ENCODE results near the gene NOP9.

Gene NOP9

GRCh38 chr14:24299255-24300191 is at the start of gene NOP9, which contains the start of gene DHRS1:
Gene NOP9 (plus strand): TSS chr14:24299850. CDS start chr14:24299955, 105 bp downstream.
Gene DHRS1 (minus strand): TSS chr14:24299780. CDS start chr14:24299106, 674 bp downstream.
- peak; percentile 90 to 91 for DNase-seq (ENCODE audit: low read depth in 2 of 2)

DNA sequence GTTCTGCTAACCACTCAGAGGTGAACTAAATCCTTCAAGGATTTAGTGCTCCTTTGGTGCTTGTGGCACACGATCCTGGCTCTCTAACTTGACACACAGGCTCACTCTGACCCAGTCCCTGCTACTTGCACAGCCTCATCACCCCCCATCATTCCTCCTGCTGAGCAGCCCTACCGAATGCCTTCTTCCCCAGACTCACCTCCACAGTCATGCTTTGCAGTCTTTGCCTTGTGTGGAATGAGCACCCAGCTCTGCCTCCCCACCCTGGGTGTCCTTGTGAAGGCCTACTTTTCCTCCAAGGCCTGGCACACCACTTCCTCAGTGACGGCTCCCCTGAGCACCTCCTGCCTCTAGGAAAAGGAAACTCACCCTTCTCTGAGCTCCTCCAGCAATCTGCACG is 49.3 kb upstream of the NOP9 start:
- DNase-seq (ENCODE audit: low read depth in 2 of 2), result no peak

GRCh38 chr14:24251880-24252288 is 47.8 kb upstream of the NOP9 start:
- DNase-seq (ENCODE audit: low read depth in 2 of 2), result no peak

DNA sequence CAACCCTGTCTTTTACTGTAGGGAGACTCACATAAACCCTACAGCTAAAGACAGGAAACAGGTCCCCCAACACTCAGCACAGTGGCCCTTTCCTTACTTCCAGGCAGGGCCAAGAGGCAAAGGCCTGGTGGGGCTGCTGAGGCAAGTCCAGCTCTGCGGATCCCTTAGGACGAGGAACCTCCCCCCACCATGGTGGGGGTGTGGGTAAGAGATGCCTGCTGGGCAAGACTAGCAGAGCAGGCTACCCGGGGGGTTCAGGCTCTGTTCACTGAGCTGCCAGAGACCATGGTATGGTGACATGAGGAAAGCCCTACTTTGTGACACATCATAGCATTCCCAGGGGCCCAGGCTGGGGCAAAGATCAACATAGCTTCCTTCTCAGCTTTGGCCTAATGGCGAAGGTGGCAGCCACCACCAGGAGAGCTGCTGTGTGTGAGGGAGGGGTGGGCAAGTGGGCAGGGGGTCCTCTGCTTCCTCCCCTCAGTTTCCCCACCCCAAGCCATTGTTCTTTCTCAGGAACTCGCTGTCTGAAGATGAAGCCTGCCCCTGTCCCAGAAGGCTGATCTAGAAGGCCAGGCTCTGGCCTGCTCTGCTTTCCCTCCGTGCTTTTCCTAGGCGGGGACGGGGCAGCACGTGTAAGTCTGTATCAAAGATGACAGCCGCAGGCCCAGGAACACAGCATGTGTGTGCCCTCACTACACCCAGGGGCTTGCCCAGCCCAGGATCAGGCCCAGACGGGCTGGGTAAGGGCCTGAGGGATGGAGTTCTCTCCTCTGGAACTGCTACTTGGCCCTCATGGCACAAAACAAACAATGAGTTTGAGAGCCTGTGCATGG is 47.1 kb upstream of the NOP9 start:
- DNase-seq (ENCODE audit: low read depth in 2 of 2), result no peak

DNA sequence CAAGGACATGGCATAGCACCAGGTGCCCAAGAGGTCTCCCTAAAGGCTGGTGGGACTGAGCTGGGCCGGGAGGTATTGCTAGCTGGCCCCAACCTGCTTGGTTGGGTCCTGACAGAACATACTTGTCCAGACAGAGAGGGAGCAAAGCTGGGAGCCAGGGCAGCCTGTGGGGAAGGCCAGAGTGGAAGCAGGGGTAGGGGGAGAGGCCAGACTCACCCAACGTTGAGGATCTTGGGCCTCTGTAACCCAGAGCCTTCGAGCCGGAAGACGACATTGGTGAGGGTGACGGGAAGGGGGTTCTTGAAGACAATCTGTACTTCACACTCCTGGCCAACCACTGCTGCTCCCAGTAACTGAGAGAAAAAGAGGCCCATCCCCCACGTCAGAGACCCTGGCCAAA is 45.7 kb upstream of the NOP9 start:
- no peak for DNase-seq (ENCODE audit: low read depth in 2 of 2)

DNA sequence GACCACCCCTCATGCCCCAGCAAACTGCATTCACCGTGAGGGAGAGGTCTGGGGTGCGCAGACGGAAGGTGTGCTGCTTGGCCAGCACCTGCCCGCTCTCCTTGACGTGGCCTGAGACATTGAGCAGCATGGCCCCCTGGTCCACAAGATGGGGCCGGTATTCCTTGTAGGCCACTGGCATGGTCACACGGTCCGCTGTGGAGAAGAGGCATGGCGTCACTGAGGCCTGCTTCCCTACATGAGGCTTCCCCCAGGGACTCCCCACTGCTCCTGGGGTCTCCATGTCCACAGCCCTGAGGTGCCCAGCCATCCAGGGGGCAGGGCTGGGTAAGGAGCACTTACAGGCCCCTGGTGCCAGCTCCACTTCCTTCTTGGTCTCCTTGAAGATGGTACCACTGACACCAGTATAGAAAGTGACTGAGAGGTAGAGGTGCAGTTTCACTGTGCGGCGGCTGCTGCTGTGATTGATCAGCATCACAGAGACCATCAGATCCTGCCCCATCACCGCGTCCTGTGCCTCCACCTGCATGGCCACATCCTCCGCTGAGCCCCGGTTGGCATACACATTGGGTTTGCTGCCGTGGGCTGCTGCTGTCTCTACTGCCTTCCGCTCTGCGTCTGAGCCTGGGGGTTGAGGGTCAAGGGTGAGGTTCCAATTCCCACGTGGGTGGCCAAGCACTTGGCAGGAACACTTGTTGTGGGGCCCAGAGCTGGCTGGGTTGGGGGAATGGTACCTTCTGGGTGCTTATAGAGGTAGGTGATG is 44.8 kb upstream of the NOP9 start:
- DNase-seq (ENCODE audit: low read depth in 2 of 2), result no peak

DNA sequence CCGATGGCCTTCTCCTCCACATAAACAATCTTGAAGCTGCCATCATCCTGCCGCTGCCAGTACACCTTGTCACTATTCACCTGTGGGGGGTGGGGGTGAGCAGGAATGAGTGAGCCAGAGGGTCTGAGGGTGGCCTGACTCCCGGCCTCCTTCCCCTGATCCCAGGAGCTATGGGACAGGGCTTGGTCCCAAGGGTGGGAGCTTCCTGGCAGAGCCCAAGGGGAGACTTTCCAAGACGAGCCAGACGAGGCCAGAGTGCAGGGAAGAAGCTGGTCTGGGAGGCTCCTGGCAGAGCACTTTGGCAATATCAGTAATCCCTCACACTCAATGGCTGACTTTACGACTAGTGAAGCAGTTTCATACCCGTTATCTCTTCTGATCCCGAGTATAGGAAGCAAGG is 44.2 kb upstream of the NOP9 start:
- no peak for DNase-seq (ENCODE audit: low read depth in 2 of 2)

- DNase-seq (ENCODE audit: low read depth in 2 of 2), result no peak
These were observed 43.5 kb upstream of the NOP9 start for GRCh38 chr14:24255931-24256711.

DNA sequence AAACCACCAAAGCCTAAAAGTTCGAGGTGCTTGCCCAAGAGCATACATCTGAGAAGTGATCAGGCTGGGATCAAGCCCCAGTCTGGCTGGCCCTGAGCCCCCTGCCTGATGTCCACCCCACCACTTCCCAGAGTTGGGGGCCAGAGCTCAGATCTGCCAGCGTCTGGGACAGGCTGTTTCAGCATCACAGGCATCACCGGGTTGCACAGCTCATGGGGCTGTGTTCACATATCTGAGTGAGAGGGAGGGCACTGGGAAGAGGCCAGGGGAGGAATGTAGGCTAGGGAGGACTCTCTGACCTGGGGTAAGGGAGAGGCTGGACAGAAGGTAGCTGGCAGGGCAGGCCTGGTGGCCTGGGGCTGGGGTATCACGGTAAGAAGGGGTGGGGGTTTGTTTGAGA is 42.7 kb upstream of the NOP9 start:
- no peak for DNase-seq (ENCODE audit: low read depth in 2 of 2)

- no peak for DNase-seq (ENCODE audit: low read depth in 2 of 2)
These were observed 41.5 kb upstream of the NOP9 start for GRCh38 chr14:24258119-24258518.

GRCh38 chr14:24258548-24259265 is 40.9 kb upstream of the NOP9 start:
- no peak for DNase-seq (ENCODE audit: low read depth in 2 of 2)

GRCh38 chr14:24259282-24260025 is 40.2 kb upstream of the NOP9 start:
- DNase-seq (ENCODE audit: low read depth in 2 of 2), result no peak

- DNase-seq (ENCODE audit: low read depth in 2 of 2), result no peak
These were observed 39.4 kb upstream of the NOP9 start for GRCh38 chr14:24260026-24260779.

DNA sequence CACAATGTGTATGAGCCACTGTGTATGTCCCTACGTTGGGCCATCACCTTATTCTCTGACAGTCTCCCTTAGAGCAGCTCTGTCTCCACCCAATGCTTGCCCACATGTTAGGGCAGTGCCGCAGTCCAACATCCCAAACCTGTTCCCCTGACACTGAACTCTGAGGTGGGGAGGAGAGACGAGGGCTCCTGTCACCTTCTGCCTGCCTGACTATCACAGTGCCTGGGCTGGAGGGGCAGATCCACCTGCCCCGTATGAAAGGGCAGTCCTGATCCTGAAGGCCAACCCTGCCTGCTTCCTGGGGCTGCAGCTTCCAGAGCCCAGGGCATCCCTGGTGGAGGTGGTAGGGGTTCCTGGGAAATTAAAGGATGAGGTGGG is 38.9 kb upstream of the NOP9 start:
- no peak for DNase-seq (ENCODE audit: low read depth in 2 of 2)

DNA sequence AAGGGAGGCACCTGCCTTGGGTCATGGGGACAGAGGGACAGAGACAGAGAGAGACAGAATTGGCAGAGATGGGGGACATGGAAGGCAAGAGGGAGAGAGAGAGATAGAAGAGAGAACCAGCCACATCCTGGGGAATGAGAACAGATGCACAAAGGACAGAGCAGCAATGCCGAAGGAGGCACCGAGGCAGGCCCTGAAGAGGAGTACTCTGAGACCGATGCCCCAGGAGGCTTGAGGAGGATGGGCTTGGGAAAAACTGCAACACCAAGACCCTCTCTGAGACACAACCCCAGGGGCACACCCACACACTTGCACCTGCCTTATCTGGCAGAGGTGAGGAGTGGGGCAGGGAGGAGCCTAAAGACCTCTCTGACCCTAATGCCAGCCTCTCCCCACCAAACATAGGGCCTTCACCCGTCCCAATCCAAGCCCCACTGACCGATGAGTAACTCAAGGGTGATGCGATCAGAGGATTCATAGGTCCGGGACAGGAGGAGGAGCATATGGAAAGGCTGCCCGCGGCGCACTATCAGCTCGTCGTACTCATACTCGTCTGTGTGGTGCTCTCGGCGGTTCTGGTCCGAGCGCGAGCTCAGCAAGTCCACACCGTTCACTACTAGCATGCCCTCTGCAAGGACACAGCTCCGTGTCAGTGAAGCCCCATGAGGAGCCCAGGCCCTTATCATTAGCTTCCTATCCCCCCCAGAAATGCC is 38.2 kb upstream of the NOP9 start:
- no peak for DNase-seq (ENCODE audit: low read depth in 2 of 2)

DNA sequence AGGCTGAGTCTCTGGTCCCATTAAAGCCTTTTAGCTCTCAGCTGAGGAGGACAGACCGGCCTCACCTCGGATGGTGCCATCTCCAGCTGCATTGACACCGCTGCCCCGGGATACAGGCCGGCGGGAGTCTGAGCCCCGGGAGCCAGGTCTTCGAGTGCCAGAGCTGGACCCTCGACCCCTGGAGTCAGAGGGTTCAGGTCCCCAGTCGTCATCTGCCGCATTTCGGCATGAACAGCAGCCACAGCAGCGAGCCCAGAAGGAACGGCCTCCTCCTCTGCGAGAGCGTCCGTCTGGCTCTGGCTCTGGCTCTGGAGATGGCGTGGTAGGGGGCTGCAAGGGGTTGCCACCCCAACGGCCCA is 37.7 kb upstream of the NOP9 start:
- DNase-seq (ENCODE audit: low read depth in 2 of 2), result no peak

GRCh38 chr14:24262821-24263733 is 36.6 kb upstream of the NOP9 start, which contains the start of gene TGM1:
Gene TGM1 (minus strand): TSS chr14:24263177. CDS start chr14:24262352, 825 bp downstream.
- no peak for DNase-seq (ENCODE audit: low read depth in 2 of 2)

Measured in activated CD4-positive, alpha-beta T cell treated with anti-CD3 and anti-CD28 coated beads for 24 hours (primary cell).